Panc1 (cell line): Measurements from ENCODE around the gene IQSEC1. TPM values are rescaled to one million over a fixed set of nuclear protein-coding genes. Genes with fewer than 3 reads are reported as not detected.

ENCODE experiments used
- ATAC-seq: fragments of 200-7000 bp; cut with Tn5 transposase; 2 replicates; pipeline ENCODE4 v1.9.1; 2020; ENCODE audit warnings: mild to moderate bottlenecking, moderate library complexity
- BruUV-seq: library from RNA; stranded (reverse); fragments of 400-500 nt; replicated peaks from 2 replicates; lab custom pipeline; 2021; lab: Mats Ljungman, UMichigan
- CTCF ChIA-PET: fragments of 300-600 bp; sonication (Branson Sonifier 250); formaldehyde crosslinking; loops from one replicate; lab custom pipeline; 2022; ENCODE audit warnings: antibody characterized with exemption; lab: Charles Lee
- POLR2A ChIA-PET: fragments of 300-600 bp; sonication (Branson Sonifier 250); formaldehyde crosslinking; loops from one replicate; lab custom pipeline; 2022; ENCODE audit warnings: antibody characterized with exemption; lab: Charles Lee
- DNase-seq: peaks from one replicate; pipeline ENCODE4 v3.0.0-alpha.2; 2010; ENCODE audit warnings: low read depth, low spot score
- H3K27ac ChIP-seq: 2 replicates; pipeline ENCODE4 v1.5.1; 2011; ENCODE audit warnings: mild to moderate bottlenecking, low read length, inconsistent platforms
- H3K27me3 ChIP-seq: fragments of 200-500 bp; sonication (Bioruptor generic); 2 replicates; pipeline ENCODE4 v1.6.0; 2014; ENCODE audit warnings: low read length, inconsistent platforms; ENCODE audit not compliant: control insufficient read depth, insufficient read depth
- H3K36me3 ChIP-seq: fragments of 200-500 bp; sonication (Bioruptor generic); 2 replicates; pipeline ENCODE4 v1.5.1; 2014; ENCODE audit warnings: inconsistent platforms, mild to moderate bottlenecking, low read length, moderate library complexity; ENCODE audit not compliant: control insufficient read depth, insufficient read depth
- H3K4me1 ChIP-seq: 2 replicates; pipeline ENCODE4 v1.5.1; 2011; ENCODE audit warnings: inconsistent platforms, mild to moderate bottlenecking, low read length, moderate library complexity; ENCODE audit not compliant: control insufficient read depth, insufficient read depth
- H3K4me3 ChIP-seq, 2 experiments: 2 replicates each; pipeline ENCODE4 v1.5.1; 2011 to 2012; ENCODE audit warnings: low read depth in 2 of 2, low read length in 2 of 2, mild to moderate bottlenecking in 2 of 2, inconsistent platforms in 1 of 2, moderate library complexity in 1 of 2
- H3K9me3 ChIP-seq: fragments of 200-500 bp; sonication (Bioruptor generic); 2 replicates; pipeline ENCODE4 v1.5.1; 2014; ENCODE audit warnings: low read depth, mild to moderate bottlenecking, inconsistent platforms, low read length, moderate library complexity; ENCODE audit not compliant: control insufficient read depth, insufficient read depth
- POLR2AphosphoS5 ChIP-seq: IDR thresholded peaks from 2 replicates; pipeline ENCODE4 v1.6.1; 2012; ENCODE audit warnings: mild to moderate bottlenecking, low read depth, low read length, moderate library complexity
- SIN3A ChIP-seq: IDR thresholded peaks from 2 replicates; pipeline ENCODE4 v1.6.1; 2012; ENCODE audit warnings: low read depth, mild to moderate bottlenecking, low read length, moderate library complexity, borderline replicate concordance; ENCODE audit not compliant: insufficient read depth
- TCF7L2 ChIP-seq: IDR thresholded peaks from 2 replicates; pipeline ENCODE4 v1.6.1; 2011; ENCODE audit warnings: mild to moderate bottlenecking, low read depth, low read length, inconsistent platforms
- in situ Hi-C: cut with HindIII; loops from 2 replicates; pipeline ENCODE4 v1.10.0; 2016; ENCODE audit warnings: low sequenced_read_pairs, low pct_unique_long_range_greater_than_20kb
- intact Hi-C: fragments of 100-400 bp; cut with micrococcal nuclease; formaldehyde crosslinking; loops from one replicate; pipeline ENCODE4 v1.10.0; 2022; ENCODE audit not compliant: unreplicated experiment
- total RNA-seq: library from RNA; stranded (reverse); gene quantifications from one replicate; pipeline ENCODE4 v1.2.1, GENCODE V29; 2021; ENCODE audit not compliant: unreplicated experiment
- TF ChIP-seq, protein P1 (sequence below): fragments of 450-650 bp; IDR thresholded peaks from 2 replicates; pipeline ENCODE4 v1.5.1; 2017; ENCODE audit warnings: mild to moderate bottlenecking
- TF ChIP-seq, protein P2 (sequence below), 2 experiments: IDR thresholded peaks; 2 replicates each; pipeline ENCODE4 v1.6.1; 2011 to 2012; ENCODE audit warnings: low read depth in 2 of 2, control low read depth in 1 of 2, low read length in 1 of 2, mild to moderate bottlenecking in 1 of 2, moderate library complexity in 1 of 2; ENCODE audit not compliant: insufficient read depth in 1 of 2

The IQSEC1 gene
- total RNA-seq, 1 experiment from 2014 or later: 28.4 TPM

DNA sequence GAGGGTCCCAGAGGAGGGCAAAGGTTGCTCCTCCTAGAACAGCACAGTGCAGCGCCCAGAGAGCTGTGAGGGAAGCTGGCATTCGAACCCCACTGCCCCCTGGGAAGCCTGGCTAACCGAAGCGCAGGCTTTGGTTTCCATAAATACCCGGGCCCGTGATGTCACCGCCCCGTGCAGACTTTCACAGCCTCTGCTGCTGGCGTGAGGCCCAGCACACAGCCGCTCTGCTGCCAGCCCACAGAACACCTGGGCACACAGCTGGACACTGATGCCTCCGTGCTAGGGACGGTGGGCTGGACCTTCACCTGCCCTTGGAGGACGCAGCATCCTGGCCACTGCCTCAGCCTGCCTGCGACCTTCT lies 1.0 kb downstream of the IQSEC1 start:
- Histone ChIP-seq H3K36me3 (no peaks in the 10 kb centered on the region), H3K27me3 (no peaks in the 10 kb centered on the region), H3K4me1 (no peaks in the 10 kb centered on the region), H3K4me3 (no peak overlapping the region), H3K27ac (no peak overlapping the region), H3K9me3 (no peaks in the 10 kb centered on the region)
- CTCF ChIA-PET: interaction anchor here (0.6 kb wide), 1 partner anchor 84 kb away, joined by 4 read pairs; no protein-coding TSS in a partner anchor
- in situ Hi-C loops: no loop called here
- no TSS peak for BruUV-seq
- DNase-seq (no peak), ATAC-seq (0 out of 2 replicates have a peak, but pooled peaks have one; percentile 8)
- POLR2A ChIA-PET: no interaction called here
- TF ChIP-seq SIN3A (no peak), POLR2AphosphoS5 (no peak), TCF7L2 (no peak)
- TF ChIP-seq, protein P1, sequence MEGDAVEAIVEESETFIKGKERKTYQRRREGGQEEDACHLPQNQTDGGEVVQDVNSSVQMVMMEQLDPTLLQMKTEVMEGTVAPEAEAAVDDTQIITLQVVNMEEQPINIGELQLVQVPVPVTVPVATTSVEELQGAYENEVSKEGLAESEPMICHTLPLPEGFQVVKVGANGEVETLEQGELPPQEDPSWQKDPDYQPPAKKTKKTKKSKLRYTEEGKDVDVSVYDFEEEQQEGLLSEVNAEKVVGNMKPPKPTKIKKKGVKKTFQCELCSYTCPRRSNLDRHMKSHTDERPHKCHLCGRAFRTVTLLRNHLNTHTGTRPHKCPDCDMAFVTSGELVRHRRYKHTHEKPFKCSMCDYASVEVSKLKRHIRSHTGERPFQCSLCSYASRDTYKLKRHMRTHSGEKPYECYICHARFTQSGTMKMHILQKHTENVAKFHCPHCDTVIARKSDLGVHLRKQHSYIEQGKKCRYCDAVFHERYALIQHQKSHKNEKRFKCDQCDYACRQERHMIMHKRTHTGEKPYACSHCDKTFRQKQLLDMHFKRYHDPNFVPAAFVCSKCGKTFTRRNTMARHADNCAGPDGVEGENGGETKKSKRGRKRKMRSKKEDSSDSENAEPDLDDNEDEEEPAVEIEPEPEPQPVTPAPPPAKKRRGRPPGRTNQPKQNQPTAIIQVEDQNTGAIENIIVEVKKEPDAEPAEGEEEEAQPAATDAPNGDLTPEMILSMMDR: no peak
- TF ChIP-seq, protein P2, sequence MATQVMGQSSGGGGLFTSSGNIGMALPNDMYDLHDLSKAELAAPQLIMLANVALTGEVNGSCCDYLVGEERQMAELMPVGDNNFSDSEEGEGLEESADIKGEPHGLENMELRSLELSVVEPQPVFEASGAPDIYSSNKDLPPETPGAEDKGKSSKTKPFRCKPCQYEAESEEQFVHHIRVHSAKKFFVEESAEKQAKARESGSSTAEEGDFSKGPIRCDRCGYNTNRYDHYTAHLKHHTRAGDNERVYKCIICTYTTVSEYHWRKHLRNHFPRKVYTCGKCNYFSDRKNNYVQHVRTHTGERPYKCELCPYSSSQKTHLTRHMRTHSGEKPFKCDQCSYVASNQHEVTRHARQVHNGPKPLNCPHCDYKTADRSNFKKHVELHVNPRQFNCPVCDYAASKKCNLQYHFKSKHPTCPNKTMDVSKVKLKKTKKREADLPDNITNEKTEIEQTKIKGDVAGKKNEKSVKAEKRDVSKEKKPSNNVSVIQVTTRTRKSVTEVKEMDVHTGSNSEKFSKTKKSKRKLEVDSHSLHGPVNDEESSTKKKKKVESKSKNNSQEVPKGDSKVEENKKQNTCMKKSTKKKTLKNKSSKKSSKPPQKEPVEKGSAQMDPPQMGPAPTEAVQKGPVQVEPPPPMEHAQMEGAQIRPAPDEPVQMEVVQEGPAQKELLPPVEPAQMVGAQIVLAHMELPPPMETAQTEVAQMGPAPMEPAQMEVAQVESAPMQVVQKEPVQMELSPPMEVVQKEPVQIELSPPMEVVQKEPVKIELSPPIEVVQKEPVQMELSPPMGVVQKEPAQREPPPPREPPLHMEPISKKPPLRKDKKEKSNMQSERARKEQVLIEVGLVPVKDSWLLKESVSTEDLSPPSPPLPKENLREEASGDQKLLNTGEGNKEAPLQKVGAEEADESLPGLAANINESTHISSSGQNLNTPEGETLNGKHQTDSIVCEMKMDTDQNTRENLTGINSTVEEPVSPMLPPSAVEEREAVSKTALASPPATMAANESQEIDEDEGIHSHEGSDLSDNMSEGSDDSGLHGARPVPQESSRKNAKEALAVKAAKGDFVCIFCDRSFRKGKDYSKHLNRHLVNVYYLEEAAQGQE (IDR thresholded peaks at IDR 0.05; ENCODE audit: insufficient read depth in 1 of 2, low read depth in 2 of 2, low read length in 1 of 2): no peak
- intact Hi-C loops: no loop called here

DNA sequence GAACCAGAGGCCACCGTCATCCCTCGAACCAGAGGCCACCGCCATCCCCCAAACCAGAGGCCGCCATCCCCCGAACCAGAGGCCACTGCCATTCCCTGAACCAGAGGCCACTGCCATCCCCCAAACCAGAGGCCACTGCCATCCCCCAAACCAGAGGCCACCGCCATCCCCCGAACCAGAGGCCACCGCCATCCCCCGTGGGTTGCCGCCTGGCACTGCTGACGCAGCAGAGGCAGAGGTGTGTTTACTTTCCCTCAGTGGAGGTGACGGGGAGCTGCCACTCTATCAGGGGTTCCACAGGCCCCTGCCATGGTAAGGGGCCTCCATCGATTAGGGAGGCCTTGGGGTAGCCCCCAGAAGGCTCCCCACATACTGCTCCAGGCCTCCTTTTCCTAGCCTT lies 1.5 kb downstream of the IQSEC1 start:
- POLR2A ChIA-PET: no interaction called here
- H3K36me3 ChIP-seq: no peaks in the 10 kb centered on the region
- CTCF ChIA-PET: no interaction called here

More for the DNA sequence above, 1.5 kb downstream of the IQSEC1 start:
- no peak for DNase-seq
- in situ Hi-C loops (no loop called here), intact Hi-C loops (no loop called here)
- no peak overlapping the region for H3K4me3 ChIP-seq
- ATAC-seq: no peak
- no peaks in the 10 kb centered on the region for H3K27me3 ChIP-seq
- no peaks in the 10 kb centered on the region for H3K4me1 ChIP-seq
- no TSS peak for BruUV-seq
- TF ChIP-seq, protein P2 (IDR thresholded peaks at IDR 0.05; ENCODE audit: insufficient read depth in 1 of 2, low read depth in 2 of 2, low read length in 1 of 2): no peak
- TF ChIP-seq SIN3A (no peak), POLR2AphosphoS5 (no peak)
- TF ChIP-seq, protein P1: no peak
- no peak overlapping the region for H3K27ac ChIP-seq
- H3K9me3 ChIP-seq: no peaks in the 10 kb centered on the region
